Cardiac muscle cell (in vitro differentiated cells and primary cell): ENCODE data around the gene MACO1. TPM values are rescaled to one million over a fixed set of nuclear protein-coding genes. Genes with fewer than 3 reads are reported as not detected.

Experiments
- DNase-seq, 2 donors: peaks; one replicate each; pipeline versions ENCODE4 v3.0.0 to v3.0.0-alpha.2; 2010 to 2017; ENCODE audit warnings: low read depth in 1 of 2, low spot score in 1 of 2
- H3K27ac ChIP-seq: fragments of 200-600 bp; sonication (generic); 2 replicates; pipeline ENCODE4 v1.5.1; 2016
- H3K27me3 ChIP-seq: fragments of 200-600 bp; sonication (generic); 2 replicates; pipeline ENCODE4 v1.6.0; 2016; ENCODE audit warnings: control low read depth
- H3K36me3 ChIP-seq: fragments of 200-600 bp; sonication (generic); 2 replicates; pipeline ENCODE4 v1.5.1; 2016; ENCODE audit warnings: control low read depth
- H3K4me1 ChIP-seq: fragments of 200-600 bp; sonication (generic); 2 replicates; pipeline ENCODE4 v1.8.1; 2017; ENCODE audit warnings: low read depth, mild to moderate bottlenecking, mixed run types
- H3K4me3 ChIP-seq: fragments of 200-600 bp; sonication (generic); 2 replicates; pipeline ENCODE4 v1.5.1; 2016; ENCODE audit warnings: mild to moderate bottlenecking
- H3K9me3 ChIP-seq: fragments of 200-600 bp; sonication (generic); 2 replicates; pipeline ENCODE4 v1.5.1; 2017; ENCODE audit warnings: low read depth, mild to moderate bottlenecking, control low read depth
- CTCF ChIP-seq: IDR thresholded peaks from 2 replicates; pipeline ENCODE4 v1.5.1; 2012; ENCODE audit warnings: low read depth, mild to moderate bottlenecking, low read length
- polyA plus RNA-seq: library from polyadenylated mRNA; unstranded; fragments of >200 nt; fragmentation: Nextera tagmentation; extraction: Ambion mirVana; gene quantifications from 2 replicates; pipeline ENCODE4 v1.2.1, GENCODE V29; 2016
- total RNA-seq: library from RNA; depleted of rRNA; stranded (reverse); fragments of >200 nt; gene quantifications from 2 replicates; pipeline ENCODE4 v1.2.3, GENCODE V29; 2016

The MACO1 gene
- total and polyA plus RNA-seq, 2 experiments from 2014 or later = 10.6 to 13.8 TPM

- Histone ChIP-seq H3K4me1 (no peaks in the 10 kb centered on the region), H3K27me3 (no peaks in the 10 kb centered on the region), H3K27ac (no peak overlapping the region), H3K4me3 (no peak overlapping the region), H3K36me3 (no peaks in the 10 kb centered on the region), H3K9me3 (no peaks in the 10 kb centered on the region)
- no peak for DNase-seq
- no peak for TF ChIP-seq CTCF
Observed at GRCh38 chr1:25528881-25529517, 98.3 kb downstream of the MACO1 start.

- TF ChIP-seq CTCF = no peak
- no peak overlapping the region for H3K27ac ChIP-seq
- H3K9me3 ChIP-seq = no peaks in the 10 kb centered on the region
Observed at GRCh38 chr1:25529518-25530185, 99.0 kb downstream of the MACO1 start.

DNA sequence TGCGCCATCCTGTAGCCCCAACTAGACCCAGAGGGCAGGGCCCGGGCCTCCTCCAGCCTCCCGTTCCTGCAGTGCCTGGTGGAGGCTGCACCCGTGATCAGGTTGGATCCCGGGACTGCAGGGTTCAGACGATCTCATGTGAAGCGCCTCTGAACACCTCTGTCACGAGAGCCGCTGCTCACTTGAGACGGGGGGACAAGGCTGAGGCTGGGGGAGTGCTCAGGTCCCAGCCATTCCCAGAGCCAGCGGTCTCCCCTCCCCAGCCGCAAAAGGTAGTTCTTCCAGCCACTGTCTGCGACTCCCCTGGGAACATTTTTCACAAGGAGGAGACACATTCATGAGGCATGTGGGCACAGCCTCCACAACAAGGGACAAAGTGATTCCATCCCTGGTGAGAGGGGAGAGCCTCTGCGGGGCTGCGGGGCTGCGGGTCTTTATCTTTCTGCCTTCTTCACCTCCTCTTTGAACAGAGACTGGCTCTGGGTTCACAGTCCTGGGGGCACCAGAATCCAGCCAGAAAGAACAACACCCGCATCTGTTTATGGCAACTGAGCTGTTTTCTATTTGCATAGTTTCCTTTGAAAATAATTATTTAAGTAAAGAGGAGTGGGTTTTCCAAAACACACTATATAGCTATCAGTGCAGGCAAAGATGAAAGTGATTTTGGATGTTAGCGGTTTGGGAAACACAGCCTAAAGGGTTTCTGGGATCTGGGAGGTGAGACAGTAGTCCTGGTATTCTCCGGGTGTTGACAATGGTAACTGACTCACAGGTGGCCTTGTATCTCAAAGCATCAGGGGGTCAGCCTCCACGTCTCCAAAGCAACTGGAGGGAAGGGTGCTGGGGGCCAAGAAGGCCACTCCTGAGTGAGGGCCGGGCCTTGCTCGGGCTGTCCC is 99.7 kb downstream of the MACO1 start:
- no peaks in the 10 kb centered on the region for H3K36me3 ChIP-seq
- TF ChIP-seq CTCF = no peak

More at GRCh38 chr1:25529518-25530185, 99.0 kb downstream of the MACO1 start:
- no peaks in the 10 kb centered on the region for H3K4me1 ChIP-seq
- H3K4me3 ChIP-seq = no peak overlapping the region
- no peak for DNase-seq
- H3K27me3 ChIP-seq = no peaks in the 10 kb centered on the region
- no peaks in the 10 kb centered on the region for H3K36me3 ChIP-seq

DNA sequence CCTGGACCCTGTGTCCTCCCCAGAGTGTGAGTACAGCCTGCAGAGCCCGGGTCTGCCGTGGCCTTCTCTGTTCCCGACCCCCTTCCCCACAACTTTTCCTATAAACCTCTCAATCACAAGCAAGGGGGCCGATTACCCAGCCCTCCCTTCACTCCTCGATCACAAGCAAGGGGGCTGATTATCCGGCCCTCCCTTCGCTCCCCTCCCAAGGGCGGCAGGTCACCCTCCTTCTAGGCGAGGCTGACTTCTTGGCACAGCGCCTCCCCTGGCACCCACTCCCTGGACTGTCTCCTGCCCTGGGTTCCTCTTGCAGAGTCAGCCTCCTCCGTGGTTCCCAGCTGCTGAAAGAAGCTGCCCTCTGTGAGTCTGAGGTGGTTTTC is 100.4 kb downstream of the MACO1 start:
- no peak for DNase-seq

More for the DNA sequence above, 99.7 kb downstream of the MACO1 start:
- H3K27me3 ChIP-seq = no peaks in the 10 kb centered on the region
- H3K9me3 ChIP-seq = no peaks in the 10 kb centered on the region
- DNase-seq = no peak
- H3K4me1 ChIP-seq = no peaks in the 10 kb centered on the region
- no peak overlapping the region for H3K4me3 ChIP-seq
- no peak overlapping the region for H3K27ac ChIP-seq

More for the DNA sequence above, 100.4 kb downstream of the MACO1 start:
- no peak overlapping the region for H3K4me3 ChIP-seq
- no peaks in the 10 kb centered on the region for H3K27me3 ChIP-seq
- TF ChIP-seq CTCF = no peak
- H3K4me1 ChIP-seq = no peaks in the 10 kb centered on the region
- no peaks in the 10 kb centered on the region for H3K36me3 ChIP-seq
- no peak overlapping the region for H3K27ac ChIP-seq
- no peaks in the 10 kb centered on the region for H3K9me3 ChIP-seq
